Liver (tissue), 9 donors: ENCODE data around the gene C2orf49. TPM values are rescaled to one million over a fixed set of nuclear protein-coding genes. Genes with fewer than 3 reads are reported as not detected.

Experiments used
- DNase-seq: peaks from one replicate; pipeline ENCODE4 v3.0.0-alpha.2; 2017; ENCODE audit warnings: low spot score
- H3K27ac ChIP-seq, 2 donors: one replicate each; pipeline ENCODE4 v1.7.0; 2013; ENCODE audit warnings: inconsistent platforms in 2 of 2, low read length in 2 of 2, control low read depth in 1 of 2, low read depth in 1 of 2, mild to moderate bottlenecking in 1 of 2
- H3K27me3 ChIP-seq, 4 donors: one replicate each; pipeline versions ENCODE4 v1.6.1 to v1.7.0; 2013; ENCODE audit warnings: low read length in 3 of 4, inconsistent platforms in 1 of 4, mild to moderate bottlenecking in 1 of 4, moderate library complexity in 1 of 4; ENCODE audit not compliant: control insufficient read depth in 4 of 4, insufficient read depth in 4 of 4
- H3K36me3 ChIP-seq, 4 donors: one replicate each; pipeline versions ENCODE4 v1.6.1 to v1.7.0; 2013; ENCODE audit warnings: low read length in 3 of 4, mild to moderate bottlenecking in 3 of 4, low read depth in 1 of 4, moderate library complexity in 1 of 4; ENCODE audit not compliant: control insufficient read depth in 4 of 4, insufficient read depth in 3 of 4
- H3K4me1 ChIP-seq, 4 donors: one replicate each; pipeline versions ENCODE4 v1.6.1 to v1.7.0; 2013; ENCODE audit warnings: low read length in 3 of 4, mild to moderate bottlenecking in 3 of 4, moderate library complexity in 1 of 4; ENCODE audit not compliant: control insufficient read depth in 4 of 4, insufficient read depth in 4 of 4
- H3K4me3 ChIP-seq, 3 donors: one replicate each; pipeline versions ENCODE4 v1.6.1 to v1.7.0; 2013; ENCODE audit warnings: low read length in 3 of 3, control low read depth in 1 of 3, low read depth in 1 of 3, mild to moderate bottlenecking in 1 of 3
- H3K9ac ChIP-seq, 2 donors: one replicate each; pipeline ENCODE4 v1.7.0; 2013; ENCODE audit warnings: low read length in 2 of 2, mild to moderate bottlenecking in 2 of 2, moderate library complexity in 2 of 2, control low read depth in 1 of 2, low read depth in 1 of 2
- H3K9me3 ChIP-seq, 4 donors: one replicate each; pipeline versions ENCODE4 v1.6.1 to v1.7.0; 2013; ENCODE audit warnings: low read length in 3 of 4; ENCODE audit not compliant: control insufficient read depth in 4 of 4
- EGR1 ChIP-seq, 2 donors: IDR thresholded peaks; 2 replicates each; pipeline ENCODE4 v1.6.1; 2016 to 2018; ENCODE audit warnings: antibody characterized with exemption in 2 of 2, low read depth in 2 of 2
- FOXA1 ChIP-seq: IDR thresholded peaks from 2 replicates; pipeline ENCODE4 v1.6.1; 2016; ENCODE audit warnings: antibody characterized with exemption
- FOXA2 ChIP-seq: IDR thresholded peaks from 2 replicates; pipeline ENCODE4 v1.6.1; 2016; ENCODE audit warnings: antibody characterized with exemption
- HNF4A ChIP-seq, 2 donors: conservative IDR thresholded peaks; 2 replicates each; pipeline ENCODE4 v1.6.1; 2016; ENCODE audit warnings: antibody characterized with exemption in 2 of 2, mild to moderate bottlenecking in 2 of 2
- HNF4G ChIP-seq: IDR thresholded peaks from 2 replicates; pipeline ENCODE4 v1.6.1; 2016; ENCODE audit warnings: antibody characterized with exemption
- JUND ChIP-seq, 2 donors: IDR thresholded peaks; 2 replicates each; pipeline ENCODE4 v1.6.1; 2016; ENCODE audit warnings: antibody characterized with exemption in 2 of 2
- NR2F2 ChIP-seq: IDR thresholded peaks from 2 replicates; pipeline ENCODE4 v1.6.1; 2016; ENCODE audit warnings: antibody characterized with exemption
- RAD21 ChIP-seq, 2 donors: IDR thresholded peaks; 2 replicates each; pipeline ENCODE4 v1.6.1; 2016; ENCODE audit warnings: antibody characterized with exemption in 2 of 2, mild to moderate bottlenecking in 2 of 2
- REST ChIP-seq: IDR thresholded peaks from 2 replicates; pipeline ENCODE4 v1.6.1; 2016; ENCODE audit warnings: antibody characterized with exemption, mild to moderate bottlenecking
- RXRA ChIP-seq, 2 donors: IDR thresholded peaks; 2 replicates each; pipeline ENCODE4 v1.6.1; 2017 to 2018; ENCODE audit warnings: antibody characterized with exemption in 2 of 2, mild to moderate bottlenecking in 1 of 2
- SP1 ChIP-seq: IDR thresholded peaks from 2 replicates; pipeline ENCODE4 v1.6.1; 2018; ENCODE audit warnings: antibody characterized with exemption, mild to moderate bottlenecking
- TAF1 ChIP-seq: conservative IDR thresholded peaks from 2 replicates; pipeline ENCODE4 v1.6.1; 2016; ENCODE audit warnings: antibody characterized with exemption, mild to moderate bottlenecking
- YY1 ChIP-seq: IDR thresholded peaks from 2 replicates; pipeline ENCODE4 v1.6.1; 2016; ENCODE audit warnings: antibody characterized with exemption, mild to moderate bottlenecking
- WGBS: extraction: QIAGEN DNeasy Blood & Tissue Kit; methylation state at CpG from one replicate; pipeline ENCODE4 v1.1.7; 2013; 5-methylcytosine and 5-hydroxymethylcytosine counted together
- polyA plus RNA-seq, 2 donors: library from polyadenylated mRNA; stranded (reverse) in 1 of 2; unstranded in 1 of 2; fragments of 200-250 nt in 1 of 2; fragments of >200 nt in 1 of 2; fragmentation: Nextera tagmentation in 1 of 2; extraction: Ambion mirVana in 1 of 2; gene quantifications; one replicate each; pipeline versions ENCODE4 v1.2.1 to v1.2.3, GENCODE V29; 2013 to 2015
- total RNA-seq, 2 donors: library from RNA; depleted of rRNA; stranded (reverse); fragments of >200 nt; gene quantifications; one replicate each; pipeline ENCODE4 v1.2.3, GENCODE V29; 2014
- TF ChIP-seq, protein P1 (sequence below): fragments of 150-350 bp; IDR thresholded peaks from 2 replicates; pipeline ENCODE4 v1.5.1; 2017; ENCODE audit warnings: improper control_type of control experiment, low read depth, low read length; ENCODE audit not compliant: missing input control
- donor health status: healthy.
- donor health status: healthy.
- donor health status: healthy.
- donor health status: healthy.
- donor health status: healthy.

The C2orf49 gene
- total and polyA plus RNA-seq, 4 donors = 3.3 to 8.2 (median 8.1) TPM

GRCh38 chr2:105294046-105294445 is 43.3 kb upstream of the C2orf49 start:
- no peaks in the 10 kb centered on the region for H3K27me3 ChIP-seq
- no peaks in the 10 kb centered on the region for H3K9me3 ChIP-seq
- WGBS = 96% methylated on average over 6 of the region's 6 CpGs
- no peak overlapping the region for H3K9ac ChIP-seq
- TF ChIP-seq RAD21 (IDR thresholded peaks at IDR 0.05) (no peak), RXRA (IDR thresholded peaks at IDR 0.05) (no peak), FOXA1 (no peak), FOXA2 (no peak), SP1 (no peak)
- no peak for DNase-seq
- peaks cover 3 to 59% (median 37%) of the 10 kb centered on the region in 4 donors for H3K36me3 ChIP-seq
- H3K4me3 ChIP-seq = no peak overlapping the region
- no peak overlapping the region for H3K27ac ChIP-seq
- H3K4me1 ChIP-seq = no peaks in the 10 kb centered on the region

DNA sequence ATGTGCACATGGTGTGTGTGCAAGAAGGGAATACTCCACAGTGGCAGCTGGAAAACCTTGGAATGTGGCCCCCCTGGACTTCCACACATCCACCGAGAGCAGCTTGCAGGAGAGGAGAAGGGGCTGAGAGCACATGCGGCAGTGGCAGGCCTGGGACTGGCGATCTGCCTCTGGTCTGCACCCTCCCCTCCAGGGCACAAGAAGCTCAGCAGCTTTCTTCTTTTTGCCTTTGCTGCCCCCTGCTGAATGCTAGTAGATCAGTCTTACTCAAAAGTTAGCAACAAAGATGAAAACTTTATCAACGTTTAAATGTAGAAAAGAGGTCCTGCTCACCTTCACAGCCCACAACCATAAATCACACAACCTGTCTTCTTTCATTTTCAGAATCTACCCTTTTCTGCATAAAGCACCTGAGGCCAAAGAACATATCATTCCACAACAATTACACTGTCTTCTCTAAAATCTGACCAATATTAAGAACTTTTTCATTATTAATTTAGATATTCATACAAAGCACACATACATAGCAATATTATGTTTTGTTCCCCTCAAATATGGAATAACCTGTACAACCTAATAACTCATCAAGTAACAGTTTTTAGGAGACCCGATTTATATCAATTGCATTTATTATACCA is 42.4 kb upstream of the C2orf49 start:
- H3K36me3 ChIP-seq = peaks cover 3 to 57% (median 35%) of the 10 kb centered on the region in 4 donors
- no peak overlapping the region for H3K9ac ChIP-seq
- no peak overlapping the region for H3K4me3 ChIP-seq
- no peaks in the 10 kb centered on the region for H3K27me3 ChIP-seq
- H3K27ac ChIP-seq = no peak overlapping the region
- TF ChIP-seq EGR1 (IDR thresholded peaks at IDR 0.05; ENCODE audit: low read depth in 2 of 2) (no peak), RXRA (IDR thresholded peaks at IDR 0.05) (no peak), SP1 (no peak), HNF4A (conservative IDR thresholded peaks at IDR 0.05) (no peak), YY1 (no peak), TAF1 (no peak), HNF4G (no peak), REST (no peak), RAD21 (IDR thresholded peaks at IDR 0.05) (peak; percentile 36 to 66), FOXA2 (no peak)
- TF ChIP-seq, protein P1, sequence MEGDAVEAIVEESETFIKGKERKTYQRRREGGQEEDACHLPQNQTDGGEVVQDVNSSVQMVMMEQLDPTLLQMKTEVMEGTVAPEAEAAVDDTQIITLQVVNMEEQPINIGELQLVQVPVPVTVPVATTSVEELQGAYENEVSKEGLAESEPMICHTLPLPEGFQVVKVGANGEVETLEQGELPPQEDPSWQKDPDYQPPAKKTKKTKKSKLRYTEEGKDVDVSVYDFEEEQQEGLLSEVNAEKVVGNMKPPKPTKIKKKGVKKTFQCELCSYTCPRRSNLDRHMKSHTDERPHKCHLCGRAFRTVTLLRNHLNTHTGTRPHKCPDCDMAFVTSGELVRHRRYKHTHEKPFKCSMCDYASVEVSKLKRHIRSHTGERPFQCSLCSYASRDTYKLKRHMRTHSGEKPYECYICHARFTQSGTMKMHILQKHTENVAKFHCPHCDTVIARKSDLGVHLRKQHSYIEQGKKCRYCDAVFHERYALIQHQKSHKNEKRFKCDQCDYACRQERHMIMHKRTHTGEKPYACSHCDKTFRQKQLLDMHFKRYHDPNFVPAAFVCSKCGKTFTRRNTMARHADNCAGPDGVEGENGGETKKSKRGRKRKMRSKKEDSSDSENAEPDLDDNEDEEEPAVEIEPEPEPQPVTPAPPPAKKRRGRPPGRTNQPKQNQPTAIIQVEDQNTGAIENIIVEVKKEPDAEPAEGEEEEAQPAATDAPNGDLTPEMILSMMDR = peak; percentile 23
- WGBS = 69% methylated on average over 5 of the region's 5 CpGs
- DNase-seq = peak; percentile 42
- no peaks in the 10 kb centered on the region for H3K4me1 ChIP-seq
- no peaks in the 10 kb centered on the region for H3K9me3 ChIP-seq

DNA sequence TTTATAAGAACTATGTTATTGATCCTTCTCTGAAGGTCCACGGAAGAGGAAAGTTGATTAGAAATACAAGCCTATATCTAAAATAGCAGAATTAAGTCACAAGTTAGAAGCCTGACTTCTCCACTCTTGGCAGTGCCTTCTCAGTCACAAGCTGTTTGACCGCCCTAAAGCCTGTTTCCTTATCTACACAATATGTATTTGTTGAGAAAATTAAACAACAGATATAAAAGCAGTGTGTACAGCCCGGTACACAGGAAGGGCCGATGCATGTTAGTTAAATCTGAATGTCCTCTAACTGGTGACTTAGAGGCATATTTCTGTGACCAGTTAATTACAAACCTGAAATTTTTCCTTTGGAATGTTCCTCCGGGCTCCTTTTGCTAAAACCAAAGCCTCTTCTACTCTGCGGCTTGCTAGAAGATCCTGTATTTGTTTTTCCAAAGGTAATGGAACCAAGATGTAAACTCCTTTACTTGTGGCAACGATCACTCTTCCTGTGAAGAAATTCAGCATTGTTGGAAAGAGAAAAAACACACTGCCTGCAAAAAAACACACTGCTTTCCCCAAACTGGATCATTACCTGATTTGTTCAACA is 41.2 kb upstream of the C2orf49 start:
- TF ChIP-seq, protein P1 = no peak
- TF ChIP-seq HNF4A (conservative IDR thresholded peaks at IDR 0.05) (no peak), YY1 (no peak), JUND (IDR thresholded peaks at IDR 0.05) (no peak), FOXA1 (no peak), RXRA (IDR thresholded peaks at IDR 0.05) (no peak), NR2F2 (no peak), EGR1 (IDR thresholded peaks at IDR 0.05; ENCODE audit: low read depth in 2 of 2) (no peak)
- Histone ChIP-seq H3K4me3 (no peak overlapping the region), H3K9ac (no peak overlapping the region), H3K36me3 (peaks cover 1 to 54% (median 33%) of the 10 kb centered on the region in 4 donors), H3K27me3 (no peaks in the 10 kb centered on the region), H3K27ac (no peak overlapping the region), H3K9me3 (no peaks in the 10 kb centered on the region), H3K4me1 (no peaks in the 10 kb centered on the region)
- WGBS = 81% methylated on average over 7 of the region's 7 CpGs
- no peak for DNase-seq
